HG03558 (cell line): ENCODE results near the gene JMJD1C.

Experiments used
- ATAC-seq: cut with Tn5 transposase; IDR thresholded peaks from one replicate; pipeline ENCODE4 v1.9.1; 2021; ENCODE audit warnings: moderate number of reproducible peaks; ENCODE audit not compliant: unreplicated experiment; ENCODE audit errors: extremely low read depth

JMJD1C gene

DNA sequence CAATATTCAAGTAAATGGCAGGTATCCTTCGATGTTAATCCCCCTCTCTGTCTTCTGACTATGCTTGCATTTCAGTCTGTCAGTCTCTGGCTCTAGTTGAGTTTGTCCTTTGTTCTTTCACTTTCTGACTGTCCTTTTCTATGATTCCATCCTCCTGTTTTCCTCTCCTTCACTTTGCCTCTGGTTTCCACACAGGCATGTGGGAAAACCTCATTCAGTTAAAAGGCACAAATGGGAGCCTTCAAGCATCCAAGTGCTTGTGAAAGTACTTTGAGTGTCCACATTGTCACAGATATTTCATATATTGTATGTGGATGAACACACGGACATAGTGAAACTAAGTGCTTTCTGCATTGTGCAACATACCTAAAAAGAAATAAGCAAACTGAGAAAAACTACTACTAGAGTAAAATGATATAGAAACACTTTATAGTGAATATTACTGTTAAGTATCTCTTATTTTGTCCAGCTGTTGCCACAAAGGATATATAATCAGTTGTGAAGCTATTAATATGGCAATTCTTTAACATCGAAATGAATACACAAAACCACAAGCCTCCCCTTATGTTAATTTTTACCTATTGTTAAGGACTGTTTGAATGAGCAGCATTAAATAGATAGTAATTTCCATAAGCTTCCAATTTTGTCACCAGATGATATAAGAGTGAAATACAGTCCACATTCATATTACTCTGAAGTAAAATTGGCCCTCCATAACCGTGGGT, 260.9 kb downstream of the JMJD1C start:
- ATAC-seq = peak; percentile 34

DNA sequence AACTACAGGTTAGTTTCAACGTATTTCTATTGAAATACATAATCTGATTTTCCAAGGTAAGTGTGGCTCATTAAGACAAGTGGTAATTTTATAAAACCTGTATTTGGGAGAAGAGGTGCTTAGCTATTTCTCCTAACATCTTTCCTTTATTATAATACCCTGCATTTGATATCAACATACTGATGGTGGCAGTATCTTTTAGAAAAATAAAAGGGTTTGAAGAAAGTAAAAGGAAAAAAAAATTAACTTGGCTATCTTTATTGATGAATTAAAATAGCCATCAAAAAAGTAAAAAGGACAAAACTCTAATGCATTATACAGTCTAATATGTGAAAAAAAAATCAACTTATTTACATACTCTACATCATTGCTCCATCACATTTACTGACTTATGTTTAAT, 264.7 kb downstream of the JMJD1C start:
- ATAC-seq = no peak

DNA sequence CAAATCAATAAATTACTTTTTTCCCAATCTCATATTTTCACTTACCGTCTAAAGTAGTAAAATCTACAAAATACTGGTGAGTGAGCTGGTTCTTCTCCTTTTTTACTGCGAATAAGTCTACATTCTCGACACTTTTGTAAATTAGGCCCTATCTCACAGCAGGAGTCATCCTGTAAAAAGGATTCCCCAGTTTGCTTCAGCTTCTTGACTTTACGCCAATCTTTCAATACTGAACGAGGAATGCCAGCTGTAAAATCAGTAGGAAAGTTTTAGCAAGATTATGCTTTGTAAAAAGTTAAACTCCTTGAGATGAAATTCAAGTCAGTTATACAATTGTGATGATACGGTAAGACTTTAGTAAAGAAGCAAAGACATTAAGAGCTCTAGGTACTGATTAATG, 265.3 kb downstream of the JMJD1C start:
- ATAC-seq = no peak

DNA sequence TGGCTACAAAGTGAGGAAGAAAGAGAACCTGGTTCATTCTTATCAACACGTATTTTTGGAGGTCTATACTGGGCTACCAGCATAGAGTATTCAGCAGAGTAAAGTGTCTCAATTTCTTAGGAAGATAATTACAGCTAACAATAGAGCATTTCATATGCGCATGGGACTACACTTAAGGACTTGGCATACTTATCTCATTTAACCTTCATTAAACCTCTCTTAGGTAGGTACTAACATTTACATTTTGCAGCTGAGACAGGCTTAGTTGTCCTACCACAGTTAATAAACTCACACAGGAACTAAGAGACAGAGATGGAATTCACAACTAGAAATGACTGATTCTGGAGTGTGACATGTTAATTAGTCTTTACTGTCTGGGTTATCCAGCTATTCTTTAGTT, 266.1 kb downstream of the JMJD1C start:
- ATAC-seq = no peak

DNA sequence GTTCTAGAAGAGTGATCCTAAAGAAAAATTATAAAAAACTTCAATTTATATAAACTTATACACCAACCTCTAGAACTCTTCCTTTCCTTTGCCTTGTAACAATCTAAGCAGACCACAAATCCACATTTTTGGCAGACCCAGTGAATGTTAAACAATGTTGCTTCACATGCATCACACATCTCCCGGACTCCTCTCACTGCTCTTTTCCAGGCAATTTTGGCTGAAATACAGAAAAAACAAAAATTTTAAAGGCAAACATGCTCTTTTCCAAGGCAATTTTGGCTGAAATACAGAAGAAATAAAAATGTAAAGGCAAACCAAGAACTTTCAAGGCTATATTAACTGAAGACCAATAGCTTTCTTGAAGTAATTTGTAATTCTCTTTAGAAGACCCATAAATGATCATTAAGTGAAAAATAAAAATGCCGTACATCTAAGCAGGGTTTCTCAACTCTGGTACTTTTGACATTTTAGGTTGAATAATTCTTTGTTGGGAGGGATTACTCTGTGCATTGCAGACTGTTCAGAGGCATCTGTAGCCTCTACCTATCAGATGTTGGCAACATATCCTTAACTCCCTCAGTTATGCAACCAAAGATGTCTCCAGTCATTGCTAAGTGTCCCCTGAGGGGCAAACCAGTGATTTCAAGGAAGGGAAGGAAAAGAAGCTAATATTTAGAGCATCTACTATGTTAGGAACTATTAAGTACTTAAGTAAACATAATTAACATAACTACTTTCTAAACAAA, 268.3 kb downstream of the JMJD1C start:
- no peak for ATAC-seq

DNA sequence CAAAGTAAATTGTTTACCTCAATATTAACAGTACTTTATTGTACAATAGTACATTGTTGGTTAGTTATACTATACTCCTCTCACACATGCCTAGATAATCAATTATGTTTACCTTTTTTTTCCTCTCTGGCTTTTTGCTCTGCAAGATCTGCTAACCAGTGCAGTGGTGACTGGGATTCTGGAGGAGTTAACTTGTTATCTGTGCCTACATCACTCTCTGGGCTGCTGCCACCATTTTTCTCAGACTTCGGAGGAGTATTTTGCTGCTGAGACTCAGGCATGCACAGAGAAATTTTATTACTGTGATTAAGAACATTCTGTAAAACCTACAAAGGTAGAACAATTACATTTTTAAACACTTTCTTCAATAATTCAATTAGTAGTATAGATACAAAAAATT, 273.0 kb downstream of the JMJD1C start:
- no peak for ATAC-seq

DNA sequence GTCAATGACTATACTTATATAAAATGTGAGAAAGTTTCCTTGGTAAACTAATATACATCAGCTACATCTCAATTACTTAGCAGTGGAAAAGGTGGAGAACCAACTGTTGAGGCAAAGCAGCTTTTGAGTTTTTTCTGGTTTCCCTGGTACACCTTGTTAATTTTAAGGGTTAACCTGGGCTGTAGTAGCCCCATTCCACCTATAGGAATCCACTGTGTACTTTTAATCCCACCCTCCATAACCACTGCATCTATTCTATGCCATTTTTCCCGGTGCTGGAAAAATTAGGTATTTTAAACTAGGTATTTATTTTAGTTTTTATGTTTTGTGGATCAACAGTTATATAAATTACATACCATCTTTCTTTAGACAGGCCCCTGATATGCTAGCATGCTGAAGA, 290.2 kb downstream of the JMJD1C start:
- ATAC-seq = no peak

DNA sequence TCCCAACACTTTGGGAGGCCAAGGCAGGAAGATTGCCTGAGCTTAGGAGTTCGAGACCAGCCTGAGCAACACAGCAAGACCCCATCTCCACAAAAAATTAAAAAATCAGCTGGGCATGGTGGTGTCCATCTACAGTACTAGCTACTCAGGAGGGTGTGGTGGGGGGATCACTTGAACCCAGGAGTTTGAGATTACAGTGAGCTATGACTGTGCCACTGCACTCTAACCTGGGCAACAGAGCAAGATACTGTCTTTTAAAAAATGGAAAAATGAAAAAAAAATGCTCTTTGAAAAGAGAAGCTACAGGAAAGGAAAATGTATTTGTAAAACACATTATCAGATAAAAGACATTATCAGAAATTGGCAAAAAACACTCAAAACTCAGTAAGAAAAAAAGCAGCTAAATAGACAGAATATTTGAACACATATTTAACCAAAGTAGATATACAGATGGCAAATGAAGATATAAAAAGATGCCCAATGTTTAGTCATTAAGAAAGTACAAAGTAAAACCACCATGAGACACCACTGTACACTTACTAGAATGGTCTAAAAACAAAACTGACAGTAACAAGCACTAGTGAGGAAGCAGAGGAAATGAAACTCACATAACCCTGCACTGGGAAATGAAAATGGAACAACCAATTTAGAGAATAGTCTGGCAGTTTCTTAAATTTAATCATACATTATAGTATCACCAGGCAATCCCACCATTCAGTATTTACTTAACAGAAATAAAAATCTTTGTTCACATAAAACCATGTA, 292.1 kb downstream of the JMJD1C start:
- ATAC-seq = peak; percentile 98

DNA sequence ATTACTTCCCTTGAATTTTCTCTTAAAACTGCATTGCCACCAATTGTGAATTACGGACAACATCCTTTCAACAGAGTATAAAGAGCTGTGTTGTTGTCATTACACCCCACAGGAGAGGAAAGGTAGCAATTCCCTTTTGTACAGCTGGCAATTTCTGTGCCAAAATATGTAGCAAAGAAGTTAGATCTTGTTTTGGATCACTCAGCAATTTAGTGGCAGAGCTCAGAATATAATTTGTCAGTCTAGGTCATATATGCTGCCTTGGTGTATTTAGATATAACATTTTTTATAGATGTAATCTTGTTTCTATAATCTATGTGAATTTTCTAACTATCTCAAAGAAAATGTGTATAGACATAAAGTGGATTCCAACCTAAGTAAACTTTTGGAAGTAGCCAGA, 293.9 kb downstream of the JMJD1C start:
- ATAC-seq = no peak

DNA sequence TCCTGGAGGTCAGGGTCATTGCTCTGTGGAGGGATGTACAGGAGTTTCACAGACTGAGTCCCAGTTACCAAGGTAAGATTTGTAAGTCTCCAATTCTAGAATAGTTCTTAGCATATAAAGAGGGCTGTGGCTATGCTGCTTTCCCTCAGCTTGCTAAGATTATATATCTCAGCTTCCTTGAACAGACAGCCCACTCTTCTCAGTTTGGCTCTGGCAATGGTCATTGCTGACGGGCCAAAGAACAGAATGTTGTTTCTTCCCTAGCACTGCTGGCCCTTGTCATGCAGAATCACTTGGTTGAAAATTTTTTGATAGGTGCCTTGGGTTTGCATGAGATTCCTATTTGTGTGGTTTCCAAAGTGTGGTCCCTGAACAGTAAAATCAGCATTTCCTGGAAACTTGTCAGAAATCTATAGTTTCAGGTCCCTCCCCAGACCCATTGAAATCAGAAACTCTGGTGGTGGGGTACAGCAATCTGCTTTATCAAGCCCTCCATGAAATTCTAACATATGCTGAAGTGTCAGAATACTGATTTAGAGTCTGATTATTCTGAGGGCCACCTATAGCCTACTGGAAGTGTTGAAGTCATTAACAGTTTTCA, 294.4 kb downstream of the JMJD1C start:
- ATAC-seq = no peak

DNA sequence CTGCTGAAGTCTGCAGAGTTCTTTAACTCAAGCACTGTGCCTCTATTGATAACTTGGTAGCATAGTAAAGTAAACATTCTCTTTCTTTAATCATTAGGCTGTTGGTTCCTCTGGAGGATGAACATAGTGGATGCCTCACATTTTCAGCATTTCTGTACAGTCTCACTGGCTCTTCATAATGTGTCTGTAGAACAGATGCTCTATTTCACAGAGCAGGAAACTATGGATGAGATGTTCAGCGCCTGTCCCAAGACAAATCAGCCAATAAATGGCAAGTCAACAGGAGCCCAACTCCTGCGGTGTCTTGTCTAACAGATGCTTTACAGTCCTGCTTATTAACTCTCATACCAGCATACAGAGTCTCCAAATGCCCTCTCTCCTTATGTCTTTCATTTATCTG, 296.2 kb downstream of the JMJD1C start:
- no peak for ATAC-seq

DNA sequence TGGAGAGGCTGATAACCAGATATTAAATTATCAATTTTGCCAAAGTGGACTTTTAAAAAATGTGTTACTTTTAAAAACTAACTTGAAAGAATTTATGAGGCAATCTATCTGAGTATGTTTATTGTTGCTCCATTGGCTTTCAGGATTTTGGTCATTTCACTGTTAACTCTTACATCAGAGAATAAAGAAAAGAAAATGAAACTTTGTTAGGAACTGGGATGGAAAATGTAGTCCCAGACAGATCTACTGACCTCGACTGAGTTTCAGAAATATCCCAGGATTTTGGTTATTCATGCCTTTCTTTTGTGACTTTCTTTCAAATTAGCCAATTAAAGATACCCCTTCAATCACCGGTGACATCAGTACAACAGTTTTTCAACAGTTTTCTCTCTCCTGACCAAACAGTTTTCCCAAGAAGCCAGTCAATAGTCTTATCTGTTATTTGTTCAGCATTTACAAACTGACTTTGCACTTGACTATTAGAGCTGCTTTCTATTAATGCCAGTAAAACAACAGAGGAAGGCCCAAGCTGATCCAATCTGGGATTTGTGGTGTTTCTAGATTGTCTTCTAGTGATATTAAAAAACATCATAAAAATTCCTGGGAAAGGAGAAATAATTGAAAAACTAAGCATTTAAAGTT, 296.8 kb downstream of the JMJD1C start:
- no peak for ATAC-seq

DNA sequence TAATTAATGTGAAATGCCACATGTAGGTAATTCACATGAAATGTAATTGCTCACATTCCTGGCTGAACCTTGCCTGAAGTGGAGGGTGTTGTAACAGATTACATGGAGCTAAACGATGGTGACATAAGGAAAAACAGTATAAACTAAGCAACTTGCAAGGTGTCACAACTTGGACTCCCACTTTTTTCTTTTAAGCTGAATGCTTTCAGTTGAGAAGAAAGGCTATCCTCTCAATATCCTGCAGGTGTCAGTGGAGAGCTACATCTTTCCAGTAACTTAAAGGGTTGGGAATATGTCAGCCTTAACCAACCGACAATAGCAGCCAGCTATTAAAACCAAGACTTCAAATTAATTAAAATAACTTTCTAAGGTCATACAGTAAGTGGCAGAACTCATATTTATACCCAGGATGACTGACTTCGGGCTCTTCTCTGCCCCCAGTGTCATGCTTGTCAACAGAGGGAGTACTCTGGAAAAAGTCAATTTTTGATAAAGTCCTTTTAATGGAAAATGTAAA, 299.0 kb downstream of the JMJD1C start:
- no peak for ATAC-seq

DNA sequence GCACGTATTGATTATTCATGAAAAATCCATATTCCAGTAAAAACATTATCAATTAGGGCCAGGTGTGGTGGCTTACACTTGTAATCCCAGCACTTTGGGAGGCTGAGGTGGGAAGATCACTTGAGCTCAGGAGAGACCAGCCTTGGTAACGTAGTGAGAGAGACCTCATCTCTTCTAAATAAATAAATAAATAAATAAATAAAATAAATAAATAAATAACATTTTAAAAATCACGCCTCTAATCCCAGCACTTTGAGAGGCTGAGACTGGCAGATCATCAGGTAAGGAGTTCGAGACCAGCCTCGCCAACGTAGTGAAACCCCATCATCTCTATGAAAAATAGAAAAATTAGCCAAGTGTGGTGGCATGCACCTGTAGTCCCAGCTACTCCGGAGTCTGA, 300.5 kb downstream of the JMJD1C start:
- no peak for ATAC-seq

DNA sequence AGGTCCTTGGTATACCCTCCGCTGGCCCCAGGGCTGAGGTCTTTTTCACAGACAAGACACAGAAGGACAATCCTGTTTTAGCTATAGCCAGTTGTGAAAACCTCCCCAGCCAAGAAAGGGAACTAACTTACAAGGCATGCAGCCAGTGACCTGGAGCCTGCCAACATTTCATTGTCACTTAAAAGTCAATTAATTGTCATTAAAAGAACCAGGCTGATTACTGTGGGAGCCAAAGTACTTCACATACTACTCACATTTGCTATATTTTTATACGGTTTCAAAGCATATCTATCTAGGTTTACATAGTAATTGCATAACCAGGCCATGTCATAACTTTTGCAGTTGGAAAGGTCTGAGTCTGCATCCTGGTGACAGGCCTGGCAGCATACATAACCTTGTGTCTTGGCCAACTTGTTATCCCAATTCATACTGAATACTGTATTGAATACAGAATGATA, 301.6 kb downstream of the JMJD1C start:
- ATAC-seq = no peak

DNA sequence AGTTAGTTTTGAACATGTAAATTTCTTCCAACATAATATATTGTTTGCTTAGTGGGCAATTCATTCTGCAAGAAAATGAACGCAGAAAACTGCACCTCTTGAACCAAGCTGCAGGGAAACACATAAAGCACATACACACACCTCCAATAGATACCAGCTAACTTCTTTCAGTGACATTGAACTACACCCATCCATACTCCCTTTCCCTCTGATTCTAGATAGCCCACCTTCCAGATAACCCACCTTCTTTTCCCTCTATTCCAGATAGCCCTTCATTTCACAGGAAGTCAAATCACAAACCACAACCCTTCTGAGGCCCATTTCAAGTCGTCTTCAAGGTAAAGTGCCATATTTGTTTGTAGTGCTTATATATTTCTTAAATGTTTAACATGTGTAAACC, 304.2 kb downstream of the JMJD1C start:
- ATAC-seq = no peak

DNA sequence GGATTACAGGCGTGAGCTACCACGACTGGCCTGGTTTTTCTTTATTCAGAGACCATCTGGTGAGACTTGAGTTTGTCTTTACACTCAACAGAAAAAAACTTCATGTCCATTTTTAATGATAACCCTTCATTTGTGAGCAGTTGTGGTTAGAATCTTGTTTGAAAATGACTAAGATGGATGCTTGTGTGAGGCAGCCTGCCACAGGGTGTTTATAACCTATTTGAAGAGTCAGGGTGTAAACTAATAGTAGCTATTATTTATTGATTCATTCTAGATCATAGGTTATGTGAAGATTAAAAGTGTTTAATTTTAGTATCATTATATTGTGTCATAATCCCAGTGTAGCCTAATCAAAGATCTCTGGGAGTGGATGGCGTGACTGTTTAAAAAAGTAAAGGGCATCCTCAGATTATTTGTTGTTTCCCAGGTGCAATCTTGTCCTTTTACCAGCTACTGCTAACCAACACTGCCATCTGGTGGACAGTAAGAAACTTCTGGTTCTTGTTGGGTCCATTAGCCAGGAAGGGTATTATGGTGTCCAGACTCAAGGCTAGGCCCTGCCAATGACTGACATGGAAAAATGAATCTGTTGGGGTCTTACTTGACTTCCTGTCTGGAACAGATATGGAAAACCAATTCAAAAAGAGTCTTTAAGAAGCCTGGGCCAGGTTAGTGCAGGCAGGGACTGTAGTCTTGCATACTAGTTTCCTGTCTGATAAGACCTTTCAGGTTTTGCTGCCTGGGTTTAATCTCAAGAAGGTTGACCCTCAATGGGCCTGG, 307.7 kb downstream of the JMJD1C start:
- ATAC-seq = peak; percentile 52

DNA sequence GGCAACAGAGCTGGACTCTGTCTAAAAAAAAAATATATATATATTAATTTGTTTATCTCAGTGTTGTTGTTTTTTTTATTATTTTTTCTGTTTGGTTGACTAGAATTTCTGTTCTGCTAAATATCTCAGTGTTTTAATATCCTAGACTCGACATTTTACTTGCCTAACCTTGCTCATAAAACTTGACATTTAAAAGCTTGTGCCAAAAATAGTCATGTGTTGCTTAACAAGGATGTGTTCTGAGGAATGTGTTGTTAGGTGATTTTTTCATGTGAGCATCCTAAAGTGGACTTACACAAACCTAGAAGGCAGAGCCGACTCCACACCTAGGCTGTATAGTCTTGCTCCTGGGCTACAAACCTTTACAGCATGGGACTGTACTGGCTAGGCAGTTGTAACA, 309.5 kb downstream of the JMJD1C start:
- ATAC-seq = no peak

DNA sequence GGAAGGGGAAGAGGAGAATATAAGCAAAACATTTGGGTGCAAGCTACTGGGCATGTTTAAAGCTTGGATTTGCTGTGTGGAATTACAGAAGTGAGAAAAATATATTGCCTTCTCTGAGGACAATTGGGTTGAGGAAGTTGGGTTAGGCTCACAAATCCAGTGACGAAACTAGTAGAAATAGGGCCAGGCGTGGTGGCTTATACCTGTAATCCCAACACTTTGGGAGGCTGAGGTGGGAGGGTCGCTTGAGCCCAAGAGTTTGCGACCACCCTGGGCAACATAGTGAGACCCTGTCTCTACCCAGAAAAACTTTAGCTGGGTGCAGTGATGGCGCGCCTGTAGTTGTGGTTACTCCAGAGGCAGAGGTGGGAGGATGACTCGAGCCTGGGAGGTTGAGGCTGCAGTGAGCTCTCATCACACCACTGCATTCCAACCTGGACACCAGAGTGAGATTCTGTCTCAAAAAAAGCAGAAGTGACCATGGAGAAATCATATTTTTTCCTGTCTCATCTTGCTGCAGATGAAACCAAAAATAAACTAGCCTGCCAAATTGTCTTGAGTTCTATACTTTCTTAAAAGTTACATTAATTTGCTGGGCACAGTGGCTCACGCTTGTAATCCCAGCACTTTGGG, 310.3 kb downstream of the JMJD1C start:
- ATAC-seq = no peak
